ENCODE results near the gene STXBP6. TPM values are rescaled to one million over a fixed set of nuclear protein-coding genes. Genes with fewer than 3 reads are reported as not detected.

STXBP6 gene
- total and polyA plus RNA-seq, 8 donors = 17.2 to 54.1 (median 47.1) TPM

DNA sequence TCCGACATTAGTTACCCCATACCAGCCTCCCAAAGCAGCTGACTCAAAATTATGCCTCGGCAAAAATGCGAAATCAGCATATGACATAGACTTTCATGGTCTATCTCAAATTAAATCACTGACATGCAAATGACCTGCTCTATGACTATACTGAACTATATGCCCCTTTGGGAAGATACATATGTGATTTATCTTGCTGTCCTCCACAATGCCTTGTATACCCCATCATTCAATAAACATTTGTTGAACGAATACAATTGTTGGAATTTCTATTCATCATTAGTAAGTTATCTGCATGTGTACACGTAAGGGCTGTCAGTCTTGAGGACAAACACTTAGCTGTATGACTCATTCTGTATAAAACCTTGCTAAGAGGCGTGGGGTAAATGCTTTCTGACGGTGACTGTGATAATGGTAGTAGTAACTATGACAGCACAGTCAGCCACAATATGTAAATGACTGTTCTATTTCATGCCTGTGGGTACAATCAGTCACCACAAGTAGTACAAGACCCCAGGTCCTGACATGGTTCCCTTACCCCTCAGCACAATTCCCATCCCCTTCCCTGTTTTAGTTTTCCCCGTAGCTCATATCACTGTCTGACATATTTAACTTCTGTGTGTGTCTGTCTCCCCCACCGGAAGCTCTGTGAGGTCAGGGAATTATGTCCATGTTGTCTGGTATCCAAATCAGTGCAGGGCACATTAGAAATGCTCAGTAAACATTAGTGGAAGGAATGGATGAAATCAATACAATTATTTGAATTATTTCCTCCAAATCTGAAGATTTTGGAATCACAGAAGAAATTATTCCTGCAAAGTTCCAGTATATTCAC is 42.8 kb downstream of the STXBP6 start:
- Histone ChIP-seq H3K9me3 (no peaks in the 10 kb centered on the region), H3K27ac (peak overlapping the region; percentile 29 to 51), H3K4me3 (no peak overlapping the region), H3K36me3 (no peaks in the 10 kb centered on the region), H3K4me1 (peaks cover 0 to 10% of the 10 kb centered on the region in 2 donors), H3K27me3 (no peaks in the 10 kb centered on the region)
- TF ChIP-seq, protein P1, sequence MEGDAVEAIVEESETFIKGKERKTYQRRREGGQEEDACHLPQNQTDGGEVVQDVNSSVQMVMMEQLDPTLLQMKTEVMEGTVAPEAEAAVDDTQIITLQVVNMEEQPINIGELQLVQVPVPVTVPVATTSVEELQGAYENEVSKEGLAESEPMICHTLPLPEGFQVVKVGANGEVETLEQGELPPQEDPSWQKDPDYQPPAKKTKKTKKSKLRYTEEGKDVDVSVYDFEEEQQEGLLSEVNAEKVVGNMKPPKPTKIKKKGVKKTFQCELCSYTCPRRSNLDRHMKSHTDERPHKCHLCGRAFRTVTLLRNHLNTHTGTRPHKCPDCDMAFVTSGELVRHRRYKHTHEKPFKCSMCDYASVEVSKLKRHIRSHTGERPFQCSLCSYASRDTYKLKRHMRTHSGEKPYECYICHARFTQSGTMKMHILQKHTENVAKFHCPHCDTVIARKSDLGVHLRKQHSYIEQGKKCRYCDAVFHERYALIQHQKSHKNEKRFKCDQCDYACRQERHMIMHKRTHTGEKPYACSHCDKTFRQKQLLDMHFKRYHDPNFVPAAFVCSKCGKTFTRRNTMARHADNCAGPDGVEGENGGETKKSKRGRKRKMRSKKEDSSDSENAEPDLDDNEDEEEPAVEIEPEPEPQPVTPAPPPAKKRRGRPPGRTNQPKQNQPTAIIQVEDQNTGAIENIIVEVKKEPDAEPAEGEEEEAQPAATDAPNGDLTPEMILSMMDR (IDR thresholded peaks at IDR 0.05) = no peak
- ATAC-seq (peak; percentile 88), DNase-seq (no peak)
- intact Hi-C loops (cut with DNase I) = no loop called here

DNA sequence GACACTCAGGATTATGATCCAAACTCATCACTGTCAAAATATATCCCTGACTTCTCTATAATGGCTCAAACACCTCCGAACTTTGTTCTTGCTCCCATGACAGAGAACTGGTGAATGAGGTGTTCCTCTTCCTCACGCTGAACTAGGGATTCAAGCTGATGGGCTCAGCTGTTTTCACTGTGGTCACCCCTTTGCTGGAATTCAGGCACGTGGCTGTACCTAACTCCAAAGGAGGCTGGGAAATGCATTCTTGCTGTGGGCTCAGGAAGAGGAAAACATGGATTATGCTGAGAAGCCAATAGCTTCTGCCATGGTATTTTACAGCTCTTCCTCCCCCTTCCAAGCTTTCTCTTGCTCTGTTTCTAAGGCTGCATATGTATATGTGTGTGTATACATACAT is 43.9 kb downstream of the STXBP6 start:
- Histone ChIP-seq H3K27ac (peak overlapping the region in 1 of 2 donors; percentile 11), H3K4me1 (peaks cover 0 to 10% of the 10 kb centered on the region in 2 donors), H3K9me3 (no peaks in the 10 kb centered on the region), H3K4me3 (no peak overlapping the region), H3K36me3 (no peaks in the 10 kb centered on the region), H3K27me3 (no peaks in the 10 kb centered on the region)
- intact Hi-C loops (cut with DNase I) = no loop called here
- ATAC-seq (no peak), DNase-seq (no peak)
- TF ChIP-seq, protein P1 (IDR thresholded peaks at IDR 0.05) = no peak

DNA sequence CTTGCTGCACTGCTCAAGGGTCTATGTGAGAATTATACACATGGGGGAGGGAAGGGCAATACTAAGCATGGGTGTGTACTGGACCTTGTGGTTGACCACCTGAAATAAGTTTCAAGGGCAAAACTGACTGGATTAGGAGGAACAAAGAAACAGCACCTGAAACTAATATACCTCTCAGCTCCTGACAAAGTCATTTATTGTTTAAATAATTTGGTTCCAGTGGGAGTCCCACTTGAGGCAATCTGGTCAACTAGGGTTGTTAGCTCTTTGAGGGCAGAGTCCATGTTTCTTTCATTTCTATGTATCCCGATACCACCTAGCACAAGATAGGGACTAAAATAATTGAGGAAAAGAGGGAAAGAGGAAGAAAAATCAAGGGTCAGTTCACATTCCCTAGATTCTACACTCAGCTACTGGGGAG is 45.5 kb downstream of the STXBP6 start:
- no peaks in the 10 kb centered on the region for H3K36me3 ChIP-seq
- no peaks in the 10 kb centered on the region for H3K27me3 ChIP-seq
- intact Hi-C loops (cut with DNase I) = no loop called here
- no peaks in the 10 kb centered on the region for H3K9me3 ChIP-seq
- TF ChIP-seq, protein P1 (IDR thresholded peaks at IDR 0.05) = no peak
- H3K4me3 ChIP-seq = no peak overlapping the region
- peaks cover 0 to 10% of the 10 kb centered on the region in 2 donors for H3K4me1 ChIP-seq
- no peak for ATAC-seq
- DNase-seq = no peak
- H3K27ac ChIP-seq = no peak overlapping the region

DNA sequence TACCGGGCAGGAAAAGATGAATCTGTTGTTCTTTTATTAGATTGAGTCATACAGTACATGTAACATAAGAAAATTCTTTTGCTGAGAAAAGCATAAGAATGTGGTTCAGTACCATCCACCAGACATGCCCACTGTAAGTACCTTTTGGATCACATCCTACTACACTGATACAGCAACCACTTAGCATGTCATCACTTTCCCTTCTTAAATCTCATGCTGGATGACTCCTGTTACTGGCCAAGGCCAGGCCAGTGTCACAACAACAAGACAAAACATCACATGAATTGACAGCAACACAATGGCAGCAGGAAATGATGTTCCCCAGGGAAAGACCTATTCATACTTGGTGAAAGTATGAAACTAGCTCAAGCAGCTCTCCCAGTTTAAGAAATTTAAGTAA is 46.4 kb downstream of the STXBP6 start:
- Histone ChIP-seq H3K36me3 (no peaks in the 10 kb centered on the region), H3K27ac (peak overlapping the region in 1 of 2 donors; percentile 25), H3K4me3 (no peak overlapping the region), H3K4me1 (peaks cover 0 to 10% of the 10 kb centered on the region in 2 donors), H3K27me3 (no peaks in the 10 kb centered on the region), H3K9me3 (no peaks in the 10 kb centered on the region)
- intact Hi-C loops (cut with DNase I) = no loop called here
- ATAC-seq = no peak
- DNase-seq = no peak
- TF ChIP-seq, protein P1 (IDR thresholded peaks at IDR 0.05) = no peak

DNA sequence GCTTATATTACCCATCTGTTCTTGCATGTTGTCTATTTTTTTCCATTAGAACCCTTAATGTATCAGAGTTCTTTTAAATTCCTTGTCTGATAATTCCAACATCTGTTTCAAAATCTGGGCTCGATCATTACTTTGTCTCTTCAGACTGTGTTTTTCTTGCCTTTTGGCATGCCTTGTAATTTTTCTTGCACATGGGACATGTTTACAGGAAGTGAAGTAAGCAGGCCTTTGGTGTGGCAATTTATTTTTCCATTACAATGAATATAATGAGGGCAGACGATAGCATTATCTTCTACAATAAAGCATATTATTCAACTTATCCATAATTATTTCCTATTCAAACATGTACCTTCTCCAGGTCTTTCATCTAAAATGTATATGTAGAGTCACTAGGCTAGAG is 48.3 kb downstream of the STXBP6 start:
- Histone ChIP-seq H3K9me3 (no peaks in the 10 kb centered on the region), H3K36me3 (no peaks in the 10 kb centered on the region), H3K4me3 (no peak overlapping the region), H3K27me3 (no peaks in the 10 kb centered on the region), H3K4me1 (no peaks in the 10 kb centered on the region), H3K27ac (no peak overlapping the region)
- TF ChIP-seq, protein P1 (IDR thresholded peaks at IDR 0.05) = no peak
- intact Hi-C loops (cut with DNase I) = no loop called here
- peak in 2 of 4 donors; percentile 25 to 51 for DNase-seq
- no peak for ATAC-seq
